GM21390 (cell line): ENCODE data around the gene WDR74.
"Not testable (repeated sequence)": the region's sequence is repeated elsewhere in the genome, so short reads cannot be mapped to it uniquely, and the experiment has no call there.

ENCODE experiments used
- ATAC-seq: cut with Tn5 transposase; IDR thresholded peaks from one replicate; pipeline ENCODE4 v1.9.1; 2021; ENCODE audit not compliant: unreplicated experiment

WDR74 gene

DNA sequence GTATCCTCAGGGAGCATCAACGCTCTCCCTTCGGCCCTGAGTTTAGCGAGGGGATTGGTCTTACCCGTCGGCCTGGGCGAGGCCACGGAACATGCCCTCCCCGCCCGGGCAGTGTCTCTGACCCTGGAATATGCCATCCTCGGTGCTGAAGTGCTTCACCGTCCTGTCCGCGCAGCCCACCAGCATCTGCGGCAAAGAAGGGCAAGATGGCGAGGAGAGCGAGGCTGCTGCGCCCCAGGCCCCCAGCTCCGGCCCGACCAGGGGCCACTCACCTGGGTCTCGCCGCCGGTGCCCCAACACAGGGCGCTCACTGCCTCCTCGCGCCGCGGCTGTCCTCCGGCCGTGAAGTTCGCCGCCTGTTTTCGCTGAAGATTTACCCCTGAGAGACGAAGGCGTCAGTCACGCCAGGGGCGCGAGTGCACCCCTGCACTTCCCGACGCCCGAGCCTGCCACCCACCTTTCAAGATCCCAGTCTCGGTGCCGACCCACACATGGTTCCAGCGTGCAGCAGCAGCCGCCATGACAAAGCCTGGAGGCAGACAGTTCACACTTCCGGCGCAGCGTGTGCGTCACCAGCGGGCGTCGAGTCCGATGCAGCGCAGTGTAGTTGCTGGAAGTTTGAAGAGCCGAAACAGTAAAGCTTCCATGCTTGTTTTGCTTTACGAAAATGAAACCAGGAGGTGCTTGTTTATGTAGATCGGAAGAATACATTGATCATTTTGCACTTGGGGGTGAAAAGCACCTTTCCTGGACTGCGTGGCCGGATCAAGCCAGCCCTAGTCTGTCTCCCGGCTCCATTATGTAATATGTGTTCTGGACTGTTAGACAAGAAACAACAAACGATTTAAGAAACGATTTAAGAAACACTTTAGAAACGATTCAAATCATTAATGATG lies at the start of gene WDR74:
Gene WDR74 (minus strand): TSS at position 541 of the 896 bp plus-strand sequence. CDS start 20 bp downstream, at position 521.
- peak; percentile 50 for ATAC-seq

DNA sequence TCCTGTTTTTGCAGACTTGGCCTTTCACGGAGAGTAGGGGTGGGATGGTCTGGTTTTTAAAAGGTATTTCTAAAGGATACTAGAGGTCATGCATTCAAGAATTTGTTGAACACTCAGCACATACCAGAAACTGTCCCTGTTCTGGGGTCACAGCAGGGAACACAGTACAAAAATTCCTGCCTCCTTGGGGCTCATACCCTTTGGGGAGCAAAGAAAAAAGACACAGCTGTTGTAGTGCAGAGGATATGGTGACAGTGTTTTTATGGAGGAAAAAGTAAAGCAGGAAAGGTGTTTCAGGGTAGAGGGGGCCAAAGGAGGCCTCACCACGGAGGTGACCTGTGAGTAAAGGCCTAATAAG lies 49.7 kb upstream of the WDR74 start:
- no peak for ATAC-seq

DNA sequence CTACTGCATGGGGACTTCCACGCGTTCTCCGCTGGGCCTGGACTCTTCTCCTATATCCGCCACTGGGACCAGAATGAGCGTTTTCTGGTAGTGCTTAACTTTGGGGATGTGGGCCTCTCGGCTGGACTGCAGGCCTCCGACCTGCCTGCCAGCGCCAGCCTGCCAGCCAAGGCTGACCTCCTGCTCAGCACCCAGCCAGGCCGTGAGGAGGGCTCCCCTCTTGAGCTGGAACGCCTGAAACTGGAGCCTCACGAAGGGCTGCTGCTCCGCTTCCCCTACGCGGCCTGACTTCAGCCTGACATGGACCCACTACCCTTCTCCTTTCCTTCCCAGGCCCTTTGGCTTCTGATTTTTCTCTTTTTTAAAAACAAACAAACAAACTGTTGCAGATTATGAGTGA lies 49.0 kb upstream of the WDR74 start:
- ATAC-seq = no peak

DNA sequence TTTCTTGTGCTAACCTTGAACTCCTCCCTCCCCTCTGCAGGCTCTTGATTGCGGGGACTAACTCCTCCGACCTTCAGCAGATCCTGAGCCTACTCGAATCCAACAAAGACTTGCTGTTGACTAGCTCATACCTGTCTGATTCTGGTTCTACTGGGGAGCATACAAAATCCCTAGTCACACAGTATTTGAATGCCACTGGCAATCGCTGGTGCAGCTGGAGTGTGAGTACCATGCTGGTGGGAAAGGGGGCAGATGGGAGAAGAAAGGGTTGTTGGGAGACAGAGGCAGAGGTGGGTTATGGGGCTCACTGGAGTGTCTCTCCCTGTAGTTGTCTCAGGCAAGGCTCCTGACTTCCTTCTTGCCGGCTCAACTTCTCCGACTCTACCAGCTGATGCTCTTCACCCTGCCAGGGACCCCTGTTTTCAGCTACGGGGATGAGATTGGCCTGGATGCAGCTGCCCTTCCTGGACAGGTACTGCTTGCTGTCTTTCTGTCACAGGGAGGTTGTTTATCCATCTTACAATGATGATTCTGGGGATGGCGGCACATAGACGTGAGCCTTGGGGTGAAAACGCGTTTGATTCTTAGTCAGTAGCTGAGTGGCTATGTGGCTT lies 45.9 kb upstream of the WDR74 start:
- no peak for ATAC-seq

DNA sequence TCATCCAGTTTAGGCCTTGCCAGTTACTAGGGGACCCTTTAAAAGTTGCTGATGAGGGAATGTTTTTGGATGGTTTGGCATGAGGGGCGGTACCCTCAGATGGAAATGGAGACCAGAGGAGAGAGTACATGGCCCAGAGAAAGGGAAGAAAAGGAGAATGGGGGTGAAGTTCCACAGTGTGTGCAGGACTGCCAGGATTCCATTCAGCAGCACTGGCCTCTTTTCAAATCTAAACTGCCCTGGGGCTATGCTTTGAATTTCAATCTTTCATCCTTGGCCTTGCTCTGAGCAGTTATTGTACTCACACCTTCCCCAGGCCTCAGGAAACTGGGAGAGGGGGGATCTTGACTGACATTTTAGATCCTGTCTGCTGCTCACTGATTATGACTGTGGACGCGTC lies 44.3 kb upstream of the WDR74 start:
- ATAC-seq = no peak

DNA sequence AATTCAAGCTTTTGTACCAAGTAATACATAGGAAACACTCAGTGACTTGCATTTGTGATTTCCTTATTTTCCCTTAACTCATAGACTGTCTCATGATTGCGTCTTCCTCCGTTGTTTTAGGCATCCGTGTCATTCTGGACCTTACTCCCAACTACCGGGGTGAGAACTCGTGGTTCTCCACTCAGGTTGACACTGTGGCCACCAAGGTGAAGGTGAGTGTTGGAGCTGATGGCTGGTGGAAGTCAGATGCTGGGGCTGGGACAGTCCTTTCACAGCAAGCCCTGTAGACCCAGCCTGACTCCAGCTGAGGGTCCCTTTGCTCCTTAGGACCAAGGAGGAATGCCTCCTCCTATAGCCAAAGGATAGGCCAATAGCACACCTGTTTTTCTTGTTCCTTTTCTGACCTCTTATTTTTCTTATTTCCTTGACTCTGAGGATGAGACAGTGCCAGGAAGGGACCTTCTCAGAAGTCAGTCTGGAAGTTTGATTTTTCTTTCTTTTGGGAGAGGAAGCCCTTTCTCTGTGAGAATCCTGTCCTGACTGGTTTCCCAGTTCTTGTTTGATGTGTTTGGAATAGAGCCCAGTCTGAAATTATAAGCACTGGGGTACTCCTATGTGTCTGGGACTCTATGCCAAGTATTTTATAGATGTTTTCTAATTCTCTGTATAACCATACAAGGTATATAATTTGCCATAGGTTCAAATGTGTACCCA lies 43.6 kb upstream of the WDR74 start:
- ATAC-seq = no peak

DNA sequence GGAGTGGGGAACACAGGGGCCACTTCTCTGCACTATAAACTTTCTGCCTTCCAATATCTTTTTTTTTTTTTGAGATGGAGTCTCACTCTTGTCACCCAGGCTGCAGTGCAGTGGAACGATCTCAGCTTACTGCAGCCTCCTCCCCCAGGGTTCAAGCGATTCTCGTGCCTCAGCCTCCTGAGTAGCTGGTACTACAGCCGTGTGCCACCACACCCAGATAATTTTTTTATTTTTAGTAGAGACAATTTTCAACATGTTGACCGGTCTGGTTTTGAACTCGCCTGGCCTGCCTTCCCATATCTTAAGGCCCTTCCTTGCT lies 43.0 kb upstream of the WDR74 start:
- ATAC-seq = no peak

DNA sequence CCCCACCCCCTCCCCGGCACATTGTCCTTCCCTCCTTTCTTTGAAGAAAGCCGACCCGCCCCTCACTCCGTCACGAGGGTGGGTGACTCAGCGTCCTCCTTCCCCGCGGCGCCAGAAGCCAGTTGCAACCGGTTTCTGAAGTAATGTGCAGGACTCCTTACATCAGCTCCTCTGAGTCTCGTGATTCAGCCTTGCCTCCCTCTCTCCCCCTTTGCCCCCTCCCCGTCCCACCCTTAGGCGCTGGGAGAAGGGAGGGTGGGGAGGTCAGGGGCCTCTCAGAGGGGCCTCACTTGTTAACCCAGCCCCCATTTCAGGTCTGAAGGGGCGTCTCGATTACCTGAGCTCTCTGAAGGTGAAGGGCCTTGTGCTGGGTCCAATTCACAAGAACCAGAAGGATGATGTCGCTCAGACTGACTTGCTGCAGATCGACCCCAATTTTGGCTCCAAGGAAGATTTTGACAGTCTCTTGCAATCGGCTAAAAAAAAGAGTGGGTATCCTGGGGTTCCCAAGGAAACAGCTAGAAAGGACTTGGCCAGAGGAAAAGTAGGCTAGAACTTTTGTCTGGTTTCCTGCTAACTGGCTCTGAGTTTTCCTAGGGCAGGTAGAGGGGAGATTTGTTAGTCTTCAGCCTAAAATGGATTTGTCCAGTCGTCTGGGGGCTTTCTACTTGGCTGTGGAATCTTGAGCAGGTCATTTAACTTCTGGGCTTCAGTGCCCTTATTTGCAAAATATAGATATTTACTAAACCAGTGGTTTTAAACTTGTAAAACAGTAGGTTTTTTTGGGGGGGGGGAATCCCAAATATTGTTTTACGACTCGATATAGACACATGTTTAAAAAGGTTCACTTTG lies 42.4 kb upstream of the WDR74 start:
- ATAC-seq = peak; percentile 50

DNA sequence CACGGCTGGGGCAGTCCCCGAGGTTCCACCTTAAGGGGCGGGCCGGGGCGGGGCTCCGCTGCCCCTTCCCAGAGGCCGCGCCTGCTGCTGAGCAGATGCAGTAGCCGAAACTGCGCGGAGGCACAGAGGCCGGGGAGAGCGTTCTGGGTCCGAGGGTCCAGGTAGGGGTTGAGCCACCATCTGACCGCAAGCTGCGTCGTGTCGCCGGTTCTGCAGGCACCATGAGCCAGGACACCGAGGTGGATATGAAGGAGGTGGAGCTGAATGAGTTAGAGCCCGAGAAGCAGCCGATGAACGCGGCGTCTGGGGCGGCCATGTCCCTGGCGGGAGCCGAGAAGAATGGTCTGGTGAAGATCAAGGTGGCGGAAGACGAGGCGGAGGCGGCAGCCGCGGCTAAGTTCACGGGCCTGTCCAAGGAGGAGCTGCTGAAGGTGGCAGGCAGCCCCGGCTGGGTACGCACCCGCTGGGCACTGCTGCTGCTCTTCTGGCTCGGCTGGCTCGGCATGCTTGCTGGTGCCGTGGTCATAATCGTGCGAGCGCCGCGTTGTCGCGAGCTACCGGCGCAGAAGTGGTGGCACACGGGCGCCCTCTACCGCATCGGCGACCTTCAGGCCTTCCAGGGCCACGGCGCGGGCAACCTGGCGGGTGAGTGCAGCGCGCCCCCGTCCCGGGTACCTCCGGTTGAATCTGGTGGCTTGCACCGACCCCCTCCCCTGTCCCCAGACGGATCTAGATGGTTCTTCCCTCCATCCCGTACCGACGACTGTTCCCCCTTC lies 41.6 kb upstream of the WDR74 start, which contains the start of gene SLC3A2:
Gene SLC3A2 (plus strand): TSS at position 94 of the 776 bp plus-strand sequence. CDS start 128 bp downstream, at position 222.
- peak; percentile 74 for ATAC-seq

DNA sequence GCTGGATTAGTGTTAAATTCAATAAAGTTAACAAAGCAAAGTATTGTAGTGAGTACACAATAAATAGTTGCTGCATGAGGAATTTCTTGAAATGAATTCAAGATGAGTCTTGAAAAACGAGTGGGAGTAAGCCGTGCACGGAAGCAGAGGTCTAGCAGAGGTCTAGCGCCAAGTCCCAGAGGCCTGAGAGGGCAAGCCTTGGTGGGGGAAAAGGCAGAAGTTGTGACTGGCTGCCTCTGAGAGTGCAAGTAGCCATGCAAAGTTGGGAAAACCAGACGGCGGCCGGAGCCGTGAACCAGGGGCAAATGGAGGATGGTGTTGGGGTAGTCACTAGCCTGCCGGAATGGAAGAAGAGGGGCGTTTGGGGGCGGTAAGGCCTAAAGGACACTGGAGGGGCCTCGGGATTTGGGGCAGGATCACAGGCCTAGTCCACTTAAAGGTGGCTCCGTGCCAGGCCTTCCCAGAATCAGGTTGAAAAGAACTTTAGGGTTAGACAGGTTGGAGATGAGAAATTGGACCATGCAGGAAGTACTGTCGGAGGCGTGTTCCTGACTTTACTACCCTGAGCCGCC lies 40.9 kb upstream of the WDR74 start:
- ATAC-seq = peak; percentile 11

DNA sequence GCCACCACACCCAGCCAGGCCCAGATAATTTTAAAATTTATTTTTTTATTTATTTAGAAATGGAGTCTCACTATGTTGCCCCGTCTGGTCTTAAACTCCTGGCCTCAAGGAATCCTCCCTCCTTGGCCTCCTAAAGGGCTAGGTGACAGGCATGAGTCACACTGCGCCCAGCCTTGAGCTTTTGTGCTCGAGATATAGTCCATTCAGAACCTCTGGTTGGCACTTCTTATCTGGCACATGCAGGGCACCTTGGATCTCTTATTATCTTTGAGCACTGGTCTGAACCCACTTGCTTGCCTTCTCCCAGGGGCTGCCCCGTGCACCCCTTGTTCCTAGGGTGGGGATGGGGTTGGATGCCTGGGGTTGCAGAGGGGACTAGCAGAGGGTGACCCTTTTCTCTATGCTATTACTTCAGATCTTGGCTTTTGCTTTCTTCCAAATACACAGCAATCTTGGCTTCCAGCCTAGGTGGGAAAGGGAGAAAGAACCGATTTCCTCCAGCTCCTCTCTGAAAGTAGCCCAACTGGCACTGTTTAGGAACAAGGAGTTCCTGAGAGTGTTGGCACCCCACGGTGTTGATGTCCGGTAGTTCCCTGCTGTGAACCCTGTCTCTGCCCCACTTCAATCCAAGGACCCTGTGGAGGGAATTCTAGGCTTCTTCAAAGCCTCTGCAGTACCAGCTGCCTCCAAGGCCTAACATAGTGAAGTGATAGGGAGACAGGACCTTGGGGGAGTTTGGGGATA lies 40.0 kb upstream of the WDR74 start:
- no peak for ATAC-seq

DNA sequence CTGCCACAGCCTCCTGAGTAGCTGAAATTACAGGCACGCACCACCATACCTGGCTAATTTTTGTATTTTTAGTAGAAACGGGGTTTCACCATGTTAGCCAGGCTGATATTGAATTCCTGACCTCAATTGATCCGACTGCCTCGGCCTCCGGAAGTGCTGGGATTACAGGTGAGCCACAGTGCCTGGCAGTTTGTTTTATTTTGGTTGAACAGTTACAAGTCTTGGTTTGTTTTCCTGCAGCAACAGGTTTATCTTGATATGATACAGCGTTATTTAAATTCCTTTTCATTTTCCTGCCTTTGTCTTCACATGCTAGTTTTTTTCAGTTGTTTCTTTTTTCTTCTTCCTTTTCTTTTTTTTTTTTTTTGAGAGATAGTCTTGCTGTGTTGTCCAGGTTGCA lies 37.3 kb upstream of the WDR74 start:
- no peak for ATAC-seq

DNA sequence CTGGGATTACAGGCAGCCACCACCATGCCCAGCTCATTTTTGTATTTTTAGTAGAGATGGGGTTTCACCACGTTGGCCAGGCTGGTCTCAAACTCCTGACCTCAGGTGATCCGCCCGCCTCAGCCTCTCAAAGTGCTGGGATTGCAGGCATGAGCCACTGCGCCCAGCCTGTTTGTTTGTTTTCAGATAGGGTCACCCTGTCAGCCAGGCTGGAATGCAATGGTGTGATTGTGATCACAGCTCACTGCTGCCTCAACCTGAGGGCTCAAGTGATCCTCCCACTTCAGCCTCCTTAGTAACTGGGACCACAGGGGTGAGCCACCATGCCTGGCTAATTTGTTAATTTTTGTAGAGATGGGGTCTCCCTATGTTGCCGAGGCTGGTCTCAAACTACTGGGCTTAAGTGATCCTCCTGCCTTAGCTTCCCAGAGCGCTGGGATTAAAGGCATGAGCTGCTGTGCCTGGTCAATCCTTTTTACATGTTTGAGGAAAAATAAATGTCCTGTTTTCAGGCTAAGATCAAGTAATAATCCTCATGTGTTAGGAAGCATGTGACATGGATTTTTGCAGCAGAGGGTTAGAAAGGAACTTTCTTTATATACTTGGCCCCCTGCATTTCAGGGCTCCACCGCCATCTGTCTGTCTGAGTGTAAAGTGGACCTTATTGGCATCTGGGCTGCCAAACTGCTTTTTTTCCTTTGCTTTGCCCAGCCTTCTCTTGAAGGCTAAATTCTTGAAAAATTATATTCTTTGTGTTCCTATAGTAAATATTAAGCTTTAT lies 36.5 kb upstream of the WDR74 start:
- no peak for ATAC-seq

DNA sequence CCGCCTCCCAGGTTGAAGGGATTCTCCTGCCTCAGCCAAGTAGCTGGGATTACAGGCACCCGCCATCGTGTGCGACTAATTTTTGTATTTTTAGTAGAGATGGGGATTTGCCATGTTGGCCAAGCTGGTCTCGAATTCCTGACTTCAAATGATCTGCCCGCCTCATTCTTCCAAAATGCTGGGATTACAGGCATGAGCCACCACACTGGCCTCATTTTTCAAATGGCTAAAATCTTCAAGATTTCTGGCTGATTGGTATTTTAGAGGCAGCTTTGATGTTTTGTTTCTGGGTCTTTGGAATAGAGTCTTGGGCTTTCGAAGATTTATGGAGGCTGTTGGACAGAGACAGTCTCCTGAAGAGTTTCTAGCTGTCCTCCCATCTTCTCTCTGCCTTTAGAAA lies 35.5 kb upstream of the WDR74 start:
- ATAC-seq = no peak

DNA sequence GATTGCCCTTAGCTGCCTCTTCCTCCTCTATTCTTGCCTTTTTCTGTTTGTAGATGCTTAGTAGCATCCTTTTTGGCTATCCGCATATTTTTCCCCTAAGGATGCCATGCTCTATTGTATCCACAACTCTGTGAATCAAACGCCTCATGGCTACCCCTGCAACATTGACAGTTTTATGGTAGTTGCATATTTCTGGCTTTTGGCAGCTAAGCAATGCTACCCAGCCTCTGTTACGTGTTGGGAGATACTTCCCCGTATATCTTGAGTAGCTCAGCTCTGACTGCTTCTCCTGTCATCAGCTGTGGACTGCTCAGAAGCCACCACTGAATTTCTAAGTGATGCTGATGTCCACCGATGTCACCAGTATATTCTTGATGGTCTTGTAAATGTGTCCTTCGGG lies 26.2 kb upstream of the WDR74 start:
- no peak for ATAC-seq

DNA sequence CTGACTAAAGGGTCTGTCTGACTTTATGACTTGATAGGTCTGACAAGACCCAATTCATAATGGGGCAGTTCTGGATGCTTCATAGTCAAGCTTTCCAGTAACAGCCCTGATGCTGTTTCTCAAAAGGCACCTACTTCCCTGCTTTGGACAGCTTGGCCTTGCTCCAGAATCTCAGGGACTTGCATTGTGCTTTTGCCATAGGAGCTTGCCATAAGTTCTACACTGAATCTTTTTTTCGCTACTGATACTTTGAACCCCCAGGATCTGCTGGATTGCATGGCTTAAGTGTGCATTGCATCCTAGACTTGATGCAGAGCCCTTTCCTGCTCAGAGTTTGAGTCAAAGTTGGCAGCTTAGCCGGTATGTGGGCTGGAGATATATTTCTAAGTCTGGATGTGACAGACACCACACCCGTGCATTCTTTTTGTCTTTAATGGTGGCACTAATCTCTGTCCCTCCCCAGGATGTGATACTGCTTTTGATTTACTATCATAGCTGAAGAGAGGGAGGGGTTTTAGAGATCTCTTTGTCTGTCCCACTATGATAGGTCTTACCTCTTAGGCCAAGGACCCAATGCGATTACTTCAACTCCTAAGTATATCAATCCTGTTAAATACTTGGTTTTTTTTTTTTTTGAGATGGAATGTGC lies 24.4 kb upstream of the WDR74 start:
- no peak for ATAC-seq

DNA sequence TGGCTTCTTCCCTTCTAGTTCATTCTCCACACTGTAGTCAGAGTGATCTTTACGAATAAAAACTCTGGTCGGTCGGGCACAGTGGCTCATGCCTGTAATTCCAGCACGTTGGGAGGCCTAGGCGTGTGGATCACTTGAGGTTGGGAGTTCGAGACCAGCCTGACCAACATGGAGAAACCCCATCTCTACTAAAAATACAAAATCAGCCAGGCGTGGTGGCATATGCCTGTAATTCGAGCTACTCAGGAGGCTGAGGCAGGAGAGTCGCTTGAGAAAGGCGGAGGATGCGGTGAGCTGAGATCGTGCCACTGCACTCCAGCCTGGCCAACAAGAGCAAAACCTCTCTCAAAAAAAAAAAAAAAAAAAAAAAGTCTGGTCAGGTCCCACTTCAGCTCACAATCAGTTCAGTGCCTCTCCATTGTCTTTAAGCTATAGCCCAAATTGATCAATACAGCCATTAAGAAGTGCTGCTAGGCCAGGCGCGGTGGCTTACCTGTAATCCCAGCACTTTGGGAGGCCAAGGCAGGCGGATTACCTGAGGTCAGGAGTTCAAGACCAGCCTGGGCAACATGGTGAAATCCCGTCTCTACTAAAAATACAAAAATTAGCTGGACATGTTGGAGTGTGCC lies 22.3 kb upstream of the WDR74 start:
- not testable (repeated sequence) for ATAC-seq
